GM12864 (cell line): ENCODE results near the gene TBC1D9.

Experiments used
- DNase-seq: peaks from one replicate; pipeline ENCODE4 v3.0.0-alpha.2; 2011; ENCODE audit warnings: low read depth
- H3K4me3 ChIP-seq: 2 replicates; pipeline ENCODE4 v1.5.1; 2011; ENCODE audit warnings: mild to moderate bottlenecking, low read depth, low read length, control low read depth
- TF ChIP-seq, protein P1 (sequence below): IDR thresholded peaks from 2 replicates; pipeline ENCODE4 v1.5.1; 2011; ENCODE audit warnings: low read depth, mild to moderate bottlenecking, moderate library complexity, low read length, control low read depth, inconsistent platforms; ENCODE audit errors: missing control alignments

TBC1D9 gene

GRCh38 chr4:140604544-140604943 lies 151.6 kb downstream of the TBC1D9 start:
- TF ChIP-seq, protein P1, sequence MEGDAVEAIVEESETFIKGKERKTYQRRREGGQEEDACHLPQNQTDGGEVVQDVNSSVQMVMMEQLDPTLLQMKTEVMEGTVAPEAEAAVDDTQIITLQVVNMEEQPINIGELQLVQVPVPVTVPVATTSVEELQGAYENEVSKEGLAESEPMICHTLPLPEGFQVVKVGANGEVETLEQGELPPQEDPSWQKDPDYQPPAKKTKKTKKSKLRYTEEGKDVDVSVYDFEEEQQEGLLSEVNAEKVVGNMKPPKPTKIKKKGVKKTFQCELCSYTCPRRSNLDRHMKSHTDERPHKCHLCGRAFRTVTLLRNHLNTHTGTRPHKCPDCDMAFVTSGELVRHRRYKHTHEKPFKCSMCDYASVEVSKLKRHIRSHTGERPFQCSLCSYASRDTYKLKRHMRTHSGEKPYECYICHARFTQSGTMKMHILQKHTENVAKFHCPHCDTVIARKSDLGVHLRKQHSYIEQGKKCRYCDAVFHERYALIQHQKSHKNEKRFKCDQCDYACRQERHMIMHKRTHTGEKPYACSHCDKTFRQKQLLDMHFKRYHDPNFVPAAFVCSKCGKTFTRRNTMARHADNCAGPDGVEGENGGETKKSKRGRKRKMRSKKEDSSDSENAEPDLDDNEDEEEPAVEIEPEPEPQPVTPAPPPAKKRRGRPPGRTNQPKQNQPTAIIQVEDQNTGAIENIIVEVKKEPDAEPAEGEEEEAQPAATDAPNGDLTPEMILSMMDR, result no peak
- no peak for DNase-seq
- H3K4me3 ChIP-seq, result no peak overlapping the region

DNA sequence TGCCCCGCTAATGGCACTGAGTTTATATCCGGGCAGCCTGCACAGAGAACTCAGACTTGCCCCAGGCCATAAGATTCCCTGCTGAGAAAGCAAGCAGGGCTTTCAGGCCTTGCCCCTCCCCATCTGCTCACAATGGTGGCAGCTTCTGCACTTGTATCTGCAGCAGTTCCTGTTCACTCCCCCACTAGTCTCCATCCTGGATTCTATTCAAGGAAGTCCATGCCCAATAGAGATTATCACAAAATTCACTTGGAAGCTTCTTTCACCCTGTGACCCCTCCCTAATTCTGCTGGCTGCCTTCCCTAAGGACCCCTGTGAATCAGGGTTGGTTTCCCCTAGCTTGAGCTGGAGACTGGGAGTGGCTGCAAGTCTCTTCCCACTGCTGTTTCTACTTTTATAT lies 152.9 kb downstream of the TBC1D9 start:
- TF ChIP-seq, protein P1, result no peak
- DNase-seq, result no peak
- H3K4me3 ChIP-seq, result no peak overlapping the region

DNA sequence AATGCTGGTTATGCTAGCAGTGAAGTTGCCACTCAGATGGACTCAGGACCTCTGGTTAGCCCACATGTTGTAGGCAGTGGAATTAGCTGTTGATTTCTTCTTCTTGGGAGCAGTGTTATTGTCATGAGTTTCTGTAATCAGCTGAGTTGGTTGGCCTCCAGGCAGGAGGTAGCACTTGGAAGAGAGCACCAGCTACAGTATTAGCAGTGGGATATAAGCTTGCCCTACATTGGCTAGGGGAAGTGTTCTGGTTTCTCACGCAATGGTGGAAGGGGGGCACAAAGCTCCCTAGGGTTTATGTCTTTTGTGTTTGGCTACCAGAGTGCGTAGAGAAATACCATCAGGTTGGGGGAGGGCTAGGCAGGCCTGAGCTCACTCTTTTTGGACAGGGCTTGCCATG lies 153.5 kb downstream of the TBC1D9 start:
- TF ChIP-seq, protein P1, result no peak
- DNase-seq, result no peak

DNA sequence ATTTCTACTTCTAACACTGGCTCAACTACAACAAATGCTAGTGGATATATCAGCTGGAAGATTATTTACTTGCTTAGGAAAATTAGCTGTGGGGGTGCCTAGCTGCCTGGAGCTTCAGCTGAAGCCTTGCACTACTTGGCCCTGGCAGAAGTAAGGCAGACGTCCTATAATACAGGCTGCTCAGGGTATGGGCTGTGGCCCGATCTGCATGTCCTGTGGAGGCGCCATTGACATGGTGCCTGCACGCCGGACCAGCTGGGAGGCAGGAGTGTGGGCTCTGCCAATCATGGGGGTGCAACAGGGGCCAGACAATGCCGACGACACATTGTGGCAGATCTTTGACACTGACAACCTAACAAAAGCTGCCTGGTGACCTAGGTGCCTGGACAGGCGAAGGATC lies 155.8 kb downstream of the TBC1D9 start:
- DNase-seq, result no peak
- TF ChIP-seq, protein P1, result no peak
- no peak overlapping the region for H3K4me3 ChIP-seq

More for the DNA sequence above, 153.5 kb downstream of the TBC1D9 start:
- H3K4me3 ChIP-seq, result no peak overlapping the region

DNA sequence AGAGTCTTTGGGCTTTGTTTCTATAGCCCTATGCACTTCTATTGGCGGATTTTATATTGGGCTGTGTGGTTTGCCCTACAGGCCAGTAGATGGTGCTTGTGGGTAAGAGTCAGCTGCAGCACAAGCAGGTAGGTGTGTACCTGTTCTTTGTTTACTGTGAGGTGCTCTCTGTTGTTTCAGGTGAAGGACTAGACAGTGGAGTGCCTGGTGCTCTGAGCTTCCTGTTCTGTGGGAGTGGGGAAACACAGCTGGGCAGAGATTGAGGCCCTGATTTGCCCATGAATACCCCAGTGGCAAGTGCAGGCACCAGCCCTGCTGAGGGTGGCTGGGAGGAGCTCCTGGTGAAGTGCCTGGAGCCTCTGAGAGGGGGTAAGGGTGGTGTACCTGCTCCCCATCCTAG lies 161.1 kb downstream of the TBC1D9 start:
- DNase-seq, result peak; percentile 8
- no peak overlapping the region for H3K4me3 ChIP-seq
- TF ChIP-seq, protein P1, result peak; percentile 62

- H3K4me3 ChIP-seq, result no peak overlapping the region
- TF ChIP-seq, protein P1, result no peak
- no peak for DNase-seq
Measured at GRCh38 chr4:140584439-140584838, 171.7 kb downstream of the TBC1D9 start.

DNA sequence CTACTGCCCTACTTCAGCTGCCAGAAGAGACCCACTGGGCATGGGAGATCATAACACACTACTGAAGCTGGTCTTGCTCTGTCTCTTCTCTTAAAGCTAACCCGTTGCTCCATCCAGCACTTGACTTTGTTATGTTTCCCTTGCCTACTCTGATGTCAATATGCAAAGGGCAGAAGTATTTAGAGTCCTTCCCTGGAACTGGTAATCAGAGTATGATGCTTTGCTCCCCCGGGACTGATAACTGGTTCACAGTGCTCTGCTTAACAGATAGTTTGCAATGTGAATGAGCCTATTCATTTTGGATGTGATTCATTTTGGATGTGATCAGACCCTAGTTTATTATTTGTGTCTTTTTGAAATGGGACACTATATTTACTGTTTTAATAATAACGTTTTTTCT lies 175.1 kb downstream of the TBC1D9 start:
- no peak for DNase-seq
- H3K4me3 ChIP-seq, result no peak overlapping the region
- TF ChIP-seq, protein P1, result no peak
